CD8-positive, alpha-beta memory T cell (primary cell): Measurements from ENCODE around the gene SLC24A3. TPM values are rescaled to one million over a fixed set of nuclear protein-coding genes. Genes with fewer than 3 reads are reported as not detected.

Experiments used
- CTCF ChIA-PET: fragments of 350-600 bp; sonication (Branson Sonifier 250); formaldehyde crosslinking; loops from one replicate; lab custom pipeline; 2021; ENCODE audit warnings: antibody characterized with exemption; lab: Charles Lee
- POLR2A ChIA-PET: fragments of 350-600 bp; sonication (Branson Sonifier 250); formaldehyde crosslinking; loops from one replicate; lab custom pipeline; 2021; ENCODE audit warnings: antibody characterized with exemption; lab: Charles Lee
- DNase-seq, 5 donors: peaks; one replicate each; pipeline versions ENCODE4 v3.0.0 to v3.0.0-alpha.2; 2020 to 2022; ENCODE audit warnings: mixed read lengths in 1 of 5
- H3K27ac ChIP-seq: one replicate; pipeline ENCODE4 v1.7.0; 2013; ENCODE audit warnings: low read depth, mild to moderate bottlenecking, low read length, moderate library complexity
- H3K27me3 ChIP-seq: 2 replicates; pipeline ENCODE4 v1.7.0; 2013; ENCODE audit warnings: low read length, mild to moderate bottlenecking; ENCODE audit not compliant: insufficient read depth, poor library complexity, severe bottlenecking
- H3K36me3 ChIP-seq: 2 replicates; pipeline ENCODE4 v1.7.0; 2013; ENCODE audit warnings: mild to moderate bottlenecking, low read length, moderate library complexity; ENCODE audit not compliant: insufficient read depth
- H3K4me1 ChIP-seq: 2 replicates; pipeline ENCODE4 v1.7.0; 2013; ENCODE audit warnings: mild to moderate bottlenecking, low read length, moderate library complexity; ENCODE audit not compliant: insufficient read depth
- H3K4me3 ChIP-seq: 2 replicates; pipeline ENCODE4 v1.7.0; 2013; ENCODE audit warnings: mild to moderate bottlenecking, low read length
- H3K9me3 ChIP-seq: 2 replicates; pipeline ENCODE4 v1.7.0; 2013; ENCODE audit warnings: mild to moderate bottlenecking, low read length
- H3K27ac Mint-ChIP-seq, 8 donors: one replicate each; pipeline ENCODE4 v1.8.0; 2020 to 2021; ENCODE audit warnings: mixed read lengths in 8 of 8, mild to moderate bottlenecking in 6 of 8, inconsistent platforms in 3 of 8, moderate library complexity in 3 of 8
- H3K27me3 Mint-ChIP-seq, 2 donors: one replicate each; pipeline ENCODE4 v1.8.0; 2020 to 2021; ENCODE audit warnings: mixed read lengths in 2 of 2, mild to moderate bottlenecking in 1 of 2, moderate library complexity in 1 of 2
- H3K36me3 Mint-ChIP-seq, 3 donors: one replicate each; pipeline ENCODE4 v1.8.0; 2020 to 2021; ENCODE audit warnings: mixed read lengths in 3 of 3, inconsistent platforms in 1 of 3, mild to moderate bottlenecking in 1 of 3
- H3K4me1 Mint-ChIP-seq, 3 donors: one replicate each; pipeline ENCODE4 v1.8.0; 2020 to 2021; ENCODE audit warnings: mixed read lengths in 3 of 3, inconsistent platforms in 1 of 3, mild to moderate bottlenecking in 1 of 3
- H3K4me3 Mint-ChIP-seq, 7 donors: one replicate each; pipeline ENCODE4 v1.8.0; 2020 to 2021; ENCODE audit warnings: mixed read lengths in 7 of 7, mild to moderate bottlenecking in 6 of 7, moderate library complexity in 4 of 7, inconsistent platforms in 2 of 7
- H3K9me3 Mint-ChIP-seq, 5 donors: one replicate each; pipeline ENCODE4 v1.8.0; 2020 to 2022; ENCODE audit warnings: mixed read lengths in 5 of 5, mild to moderate bottlenecking in 3 of 5, moderate library complexity in 2 of 5, inconsistent platforms in 1 of 5
- polyA plus RNA-seq: library from polyadenylated mRNA; unstranded; fragments of 300-500 nt; fragmentation: Illumina TruSeq; gene quantifications from one replicate; pipeline ENCODE4 v1.2.3, GENCODE V29; 2021
- total RNA-seq, 2 experiments: library from RNA; stranded (reverse); gene quantifications; one replicate each; pipeline ENCODE4 v1.2.3, GENCODE V29; 2021

The SLC24A3 gene
- total and polyA plus RNA-seq, 3 experiments from 2014 or later = not detected

GRCh38 chr20:19275630-19276071, 63.2 kb downstream of the SLC24A3 start:
- Histone ChIP-seq H3K9me3 (no peaks in the 10 kb centered on the region), H3K36me3 (no peaks in the 10 kb centered on the region), H3K4me3 (no peak overlapping the region), H3K4me1 (no peaks in the 10 kb centered on the region), H3K27me3 (no peaks in the 10 kb centered on the region), H3K27ac (no peak overlapping the region)
- H3K4me1 Mint-ChIP-seq = no peaks in the 10 kb centered on the region
- no peak for DNase-seq
- no peak overlapping the region for H3K27ac Mint-ChIP-seq
- POLR2A ChIA-PET = no interaction called here
- no peaks in the 10 kb centered on the region for H3K36me3 Mint-ChIP-seq
- no peak overlapping the region for H3K4me3 Mint-ChIP-seq
- H3K27me3 Mint-ChIP-seq = peaks cover 0 to 2% of the 10 kb centered on the region in 2 donors
- peaks cover 0 to 4% (median 0%) of the 10 kb centered on the region in 5 donors for H3K9me3 Mint-ChIP-seq
- CTCF ChIA-PET = no interaction called here

GRCh38 chr20:19277381-19277780, 64.9 kb downstream of the SLC24A3 start:
- POLR2A ChIA-PET = no interaction called here
- Histone ChIP-seq H3K27me3 (no peaks in the 10 kb centered on the region), H3K36me3 (no peaks in the 10 kb centered on the region), H3K4me1 (no peaks in the 10 kb centered on the region), H3K4me3 (no peak overlapping the region), H3K9me3 (no peaks in the 10 kb centered on the region), H3K27ac (no peak overlapping the region)
- no peak for DNase-seq
- H3K27ac Mint-ChIP-seq = no peak overlapping the region
- H3K27me3 Mint-ChIP-seq = peaks cover 0 to 4% of the 10 kb centered on the region in 2 donors
- CTCF ChIA-PET = no interaction called here
- no peak overlapping the region for H3K4me3 Mint-ChIP-seq
- H3K9me3 Mint-ChIP-seq = peaks cover 0 to 4% (median 0%) of the 10 kb centered on the region in 5 donors
- H3K36me3 Mint-ChIP-seq = no peaks in the 10 kb centered on the region
- no peaks in the 10 kb centered on the region for H3K4me1 Mint-ChIP-seq

DNA sequence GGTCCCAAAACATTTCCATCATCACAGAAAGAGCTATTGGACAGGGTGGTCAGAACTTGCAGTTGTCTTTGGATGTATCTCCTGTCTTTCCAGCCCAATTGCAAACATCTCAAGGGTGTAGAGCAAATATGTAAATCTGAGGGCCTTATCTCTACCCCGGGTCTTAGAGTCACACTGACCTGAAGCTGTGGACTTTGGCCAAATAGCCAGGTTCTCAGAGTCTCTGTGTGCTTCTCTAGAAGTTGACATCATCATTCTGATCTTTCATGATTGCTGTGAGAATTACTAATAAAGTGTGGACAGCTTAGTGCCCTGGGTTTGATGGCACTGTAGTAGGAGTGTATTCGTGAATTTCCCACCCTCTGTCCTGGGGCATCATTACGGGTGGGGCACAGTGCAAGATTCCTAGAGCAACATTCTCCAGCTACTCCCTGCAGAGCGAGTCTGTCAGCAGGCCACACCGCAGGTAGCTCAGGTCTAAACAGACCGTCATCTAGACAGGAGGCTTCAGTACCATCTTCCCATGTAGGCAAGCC, 71.1 kb downstream of the SLC24A3 start:
- Mint-ChIP-seq H3K4me3 (no peak overlapping the region), H3K9me3 (no peaks in the 10 kb centered on the region), H3K36me3 (no peaks in the 10 kb centered on the region), H3K27ac (no peak overlapping the region), H3K4me1 (no peaks in the 10 kb centered on the region), H3K27me3 (peaks cover 0 to 2% of the 10 kb centered on the region in 2 donors)
- no peaks in the 10 kb centered on the region for H3K4me1 ChIP-seq
- H3K27ac ChIP-seq = no peak overlapping the region
- H3K4me3 ChIP-seq = no peak overlapping the region
- no peak for DNase-seq
- H3K36me3 ChIP-seq = no peaks in the 10 kb centered on the region
- ChIA-PET POLR2A (no interaction called here), CTCF (interaction anchor here (1.0 kb wide), 1 partner anchor 65 kb away, joined by 3 read pairs; no protein-coding TSS in a partner anchor)
- no peaks in the 10 kb centered on the region for H3K27me3 ChIP-seq
- no peaks in the 10 kb centered on the region for H3K9me3 ChIP-seq

DNA sequence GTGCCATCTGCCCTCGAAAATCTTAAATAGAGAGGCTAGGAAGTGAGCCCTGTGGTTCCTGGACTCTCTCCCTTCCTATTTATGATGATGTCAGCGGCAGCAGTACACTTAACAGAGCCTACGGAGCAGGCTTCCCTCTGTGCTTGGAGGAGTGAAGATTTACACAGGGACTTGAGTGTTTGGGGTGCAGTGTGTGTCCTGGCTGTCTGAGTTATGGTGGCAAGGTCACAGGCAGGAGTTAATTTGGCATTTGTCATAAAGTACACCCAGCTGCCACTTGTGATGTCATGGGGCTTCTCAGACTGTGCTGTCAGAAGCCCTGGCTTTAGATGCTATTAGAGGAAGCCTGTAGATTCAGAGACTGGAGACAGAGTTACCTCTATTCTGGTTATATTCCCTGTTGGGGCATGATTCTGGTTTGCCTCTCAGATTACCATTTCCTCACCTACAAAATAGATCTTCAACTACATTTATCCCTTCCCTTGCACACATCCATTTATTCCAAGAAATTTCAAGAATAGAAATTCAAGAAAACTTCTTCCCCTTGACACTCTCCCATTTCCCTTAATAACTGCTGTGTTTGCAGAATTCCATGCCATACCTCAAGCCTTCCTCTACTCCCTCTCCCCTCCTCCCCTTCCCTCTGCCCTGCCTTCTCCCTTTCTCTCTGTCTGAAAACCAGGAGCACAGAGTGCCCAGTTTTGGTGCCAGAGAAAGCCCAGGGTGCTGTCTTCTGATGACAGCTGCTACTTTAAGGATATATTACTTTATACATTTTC, 72.1 kb downstream of the SLC24A3 start:
- Histone ChIP-seq H3K36me3 (no peaks in the 10 kb centered on the region), H3K4me3 (no peak overlapping the region), H3K4me1 (no peaks in the 10 kb centered on the region), H3K27ac (no peak overlapping the region), H3K27me3 (no peaks in the 10 kb centered on the region), H3K9me3 (no peaks in the 10 kb centered on the region)
- POLR2A ChIA-PET = no interaction called here
- H3K27me3 Mint-ChIP-seq = peaks cover 0 to 2% of the 10 kb centered on the region in 2 donors
- no peaks in the 10 kb centered on the region for H3K9me3 Mint-ChIP-seq
- no peak for DNase-seq
- no peak overlapping the region for H3K4me3 Mint-ChIP-seq
- peak overlapping the region in 1 of 8 donors; percentile 8 for H3K27ac Mint-ChIP-seq
- H3K4me1 Mint-ChIP-seq = no peaks in the 10 kb centered on the region
- CTCF ChIA-PET = no interaction called here
- no peaks in the 10 kb centered on the region for H3K36me3 Mint-ChIP-seq

DNA sequence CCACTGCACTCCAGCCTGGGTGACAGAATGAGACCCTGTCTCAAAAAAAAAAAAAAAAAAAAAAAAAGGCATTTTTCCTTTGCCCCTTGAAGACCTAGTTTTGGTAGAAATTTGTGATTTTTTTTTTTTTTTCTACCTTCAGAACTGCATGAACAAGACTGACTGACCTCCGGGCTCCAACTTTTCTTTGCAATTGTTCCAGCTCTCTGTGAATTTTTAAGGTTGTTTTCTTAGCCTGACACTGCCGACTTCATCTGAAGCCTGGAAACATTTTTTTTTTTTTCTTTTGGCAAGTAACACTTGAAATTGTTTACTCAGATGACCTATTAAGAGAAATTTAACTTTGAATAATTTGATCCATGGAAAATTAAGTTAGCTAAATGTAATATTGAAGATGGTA, 73.0 kb downstream of the SLC24A3 start:
- no peaks in the 10 kb centered on the region for H3K36me3 Mint-ChIP-seq
- Histone ChIP-seq H3K36me3 (no peaks in the 10 kb centered on the region), H3K27ac (no peak overlapping the region), H3K4me3 (no peak overlapping the region), H3K4me1 (no peaks in the 10 kb centered on the region), H3K27me3 (no peaks in the 10 kb centered on the region), H3K9me3 (no peaks in the 10 kb centered on the region)
- H3K27ac Mint-ChIP-seq = no peak overlapping the region
- peaks cover 0 to 2% of the 10 kb centered on the region in 2 donors for H3K27me3 Mint-ChIP-seq
- POLR2A ChIA-PET = no interaction called here
- CTCF ChIA-PET = interaction anchor here (0.7 kb wide), 1 partner anchor 897 kb away, joined by 3 read pairs; no protein-coding TSS in a partner anchor
- no peaks in the 10 kb centered on the region for H3K9me3 Mint-ChIP-seq
- DNase-seq = no peak
- no peaks in the 10 kb centered on the region for H3K4me1 Mint-ChIP-seq
- no peak overlapping the region for H3K4me3 Mint-ChIP-seq

GRCh38 chr20:19288061-19288460, 75.6 kb downstream of the SLC24A3 start:
- no peaks in the 10 kb centered on the region for H3K4me1 Mint-ChIP-seq
- POLR2A ChIA-PET = no interaction called here
- no peaks in the 10 kb centered on the region for H3K36me3 Mint-ChIP-seq
- DNase-seq = no peak
- H3K27me3 ChIP-seq = no peaks in the 10 kb centered on the region
- no peaks in the 10 kb centered on the region for H3K4me1 ChIP-seq
- H3K27ac ChIP-seq = no peak overlapping the region
- H3K27me3 Mint-ChIP-seq = no peaks in the 10 kb centered on the region
- no peaks in the 10 kb centered on the region for H3K36me3 ChIP-seq
- no peak overlapping the region for H3K4me3 ChIP-seq
- CTCF ChIA-PET = no interaction called here
- no peaks in the 10 kb centered on the region for H3K9me3 ChIP-seq
- H3K27ac Mint-ChIP-seq = no peak overlapping the region
- no peaks in the 10 kb centered on the region for H3K9me3 Mint-ChIP-seq
- H3K4me3 Mint-ChIP-seq = no peak overlapping the region

DNA sequence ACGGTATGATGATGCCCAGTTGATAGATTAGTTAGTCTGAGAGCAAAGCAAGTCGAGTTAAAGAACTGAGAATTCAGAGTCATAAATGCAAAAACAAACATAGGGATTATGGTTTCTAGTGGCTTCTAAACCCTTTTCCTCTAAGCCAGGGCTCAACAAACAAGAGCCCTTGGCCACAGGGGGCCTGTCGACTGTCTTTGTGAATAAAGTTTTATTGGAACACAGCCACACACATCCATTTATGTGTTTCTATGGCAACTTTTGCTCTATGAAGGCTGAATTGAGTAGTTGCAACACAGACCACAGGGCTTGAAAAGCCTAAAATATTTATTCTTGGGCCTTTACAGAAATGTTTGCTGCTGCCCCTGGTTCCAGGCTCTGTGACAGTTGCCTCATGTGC, 76.2 kb downstream of the SLC24A3 start:
- H3K27me3 ChIP-seq = no peaks in the 10 kb centered on the region
- H3K27me3 Mint-ChIP-seq = no peaks in the 10 kb centered on the region
- H3K4me1 ChIP-seq = no peaks in the 10 kb centered on the region
- CTCF ChIA-PET = no interaction called here
- no peaks in the 10 kb centered on the region for H3K36me3 Mint-ChIP-seq
- H3K27ac ChIP-seq = no peak overlapping the region
- no peaks in the 10 kb centered on the region for H3K36me3 ChIP-seq
- no peak for DNase-seq
- POLR2A ChIA-PET = no interaction called here
- H3K9me3 ChIP-seq = no peaks in the 10 kb centered on the region
- no peaks in the 10 kb centered on the region for H3K4me1 Mint-ChIP-seq
- no peak overlapping the region for H3K4me3 Mint-ChIP-seq
- no peak overlapping the region for H3K27ac Mint-ChIP-seq
- no peak overlapping the region for H3K4me3 ChIP-seq
- no peaks in the 10 kb centered on the region for H3K9me3 Mint-ChIP-seq

GRCh38 chr20:19289451-19289850, 77.0 kb downstream of the SLC24A3 start:
- Mint-ChIP-seq H3K4me3 (no peak overlapping the region), H3K27me3 (peaks cover 0 to 2% of the 10 kb centered on the region in 2 donors), H3K36me3 (no peaks in the 10 kb centered on the region), H3K9me3 (peaks cover 0 to 2% (median 0%) of the 10 kb centered on the region in 5 donors), H3K27ac (no peak overlapping the region), H3K4me1 (no peaks in the 10 kb centered on the region)
- H3K4me3 ChIP-seq = no peak overlapping the region
- H3K27me3 ChIP-seq = no peaks in the 10 kb centered on the region
- no peaks in the 10 kb centered on the region for H3K9me3 ChIP-seq
- H3K27ac ChIP-seq = no peak overlapping the region
- no peaks in the 10 kb centered on the region for H3K36me3 ChIP-seq
- no peak for DNase-seq
- POLR2A ChIA-PET = no interaction called here
- CTCF ChIA-PET = no interaction called here
- no peaks in the 10 kb centered on the region for H3K4me1 ChIP-seq
